ENCODE data around the gene SPATS2. TPM values are rescaled to one million over a fixed set of nuclear protein-coding genes. Genes with fewer than 3 reads are reported as not detected.

SPATS2 gene
- total RNA-seq, 1 donor from 2014 or later, result 46.3 TPM

DNA sequence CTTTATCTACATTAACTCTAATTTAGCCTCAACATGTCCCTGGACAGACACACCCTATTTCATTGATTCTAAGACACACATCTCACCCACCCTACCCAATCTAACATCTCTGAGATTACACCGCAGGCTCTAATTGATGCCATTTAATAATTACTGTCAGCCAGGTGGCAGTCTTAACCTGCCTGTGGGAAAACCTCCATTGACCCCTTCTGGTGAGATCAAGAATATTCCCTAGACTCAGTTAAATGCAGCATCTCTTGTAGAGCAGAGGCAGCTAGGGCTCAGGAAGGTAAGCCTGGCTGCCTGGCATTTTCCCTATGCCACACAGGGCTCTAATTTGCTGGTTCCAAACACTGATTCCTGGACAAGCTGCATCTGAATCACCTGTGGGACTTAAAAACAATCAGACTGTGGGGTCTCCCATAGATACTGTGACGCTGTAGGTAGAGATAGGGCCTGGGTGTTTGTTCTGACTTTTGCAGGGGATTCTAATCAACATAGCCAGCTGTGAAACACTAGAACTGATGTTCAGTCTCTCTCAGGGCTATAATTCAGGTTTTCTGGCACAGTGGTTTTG lies 186.3 kb downstream of the SPATS2 start:
- H3K36me3 Mint-ChIP-seq (ENCODE audit: low read depth, unreplicated experiment), result peaks cover 5% of the 10 kb centered on the region
- Histone ChIP-seq H4K20me1 (ENCODE audit: insufficient read depth, low read length) (no peaks in the 10 kb centered on the region), H3K79me2 (ENCODE audit: insufficient read depth, low read length) (no peaks in the 10 kb centered on the region), H3K4me1 (ENCODE audit: insufficient read depth, low read length) (peaks cover 9% of the 10 kb centered on the region), H3K27ac (ENCODE audit: low read depth, low read length) (no peak overlapping the region), H3K4me3 (ENCODE audit: insufficient read depth, low read depth, low read length) (no peak overlapping the region), H3K9me3 (ENCODE audit: insufficient read depth, low read depth, low read length) (no peaks in the 10 kb centered on the region), H3K27me3 (ENCODE audit: insufficient read depth, low read length) (peaks cover 12% of the 10 kb centered on the region), H3K4me2 (ENCODE audit: low read length) (no peak overlapping the region), H2AFZ (ENCODE audit: low read depth, low read length) (no peak overlapping the region), H3K9ac (ENCODE audit: low read length) (no peak overlapping the region), H3K36me3 (ENCODE audit: insufficient read depth, low read length) (no peaks in the 10 kb centered on the region)
- TF ChIP-seq, protein P1, sequence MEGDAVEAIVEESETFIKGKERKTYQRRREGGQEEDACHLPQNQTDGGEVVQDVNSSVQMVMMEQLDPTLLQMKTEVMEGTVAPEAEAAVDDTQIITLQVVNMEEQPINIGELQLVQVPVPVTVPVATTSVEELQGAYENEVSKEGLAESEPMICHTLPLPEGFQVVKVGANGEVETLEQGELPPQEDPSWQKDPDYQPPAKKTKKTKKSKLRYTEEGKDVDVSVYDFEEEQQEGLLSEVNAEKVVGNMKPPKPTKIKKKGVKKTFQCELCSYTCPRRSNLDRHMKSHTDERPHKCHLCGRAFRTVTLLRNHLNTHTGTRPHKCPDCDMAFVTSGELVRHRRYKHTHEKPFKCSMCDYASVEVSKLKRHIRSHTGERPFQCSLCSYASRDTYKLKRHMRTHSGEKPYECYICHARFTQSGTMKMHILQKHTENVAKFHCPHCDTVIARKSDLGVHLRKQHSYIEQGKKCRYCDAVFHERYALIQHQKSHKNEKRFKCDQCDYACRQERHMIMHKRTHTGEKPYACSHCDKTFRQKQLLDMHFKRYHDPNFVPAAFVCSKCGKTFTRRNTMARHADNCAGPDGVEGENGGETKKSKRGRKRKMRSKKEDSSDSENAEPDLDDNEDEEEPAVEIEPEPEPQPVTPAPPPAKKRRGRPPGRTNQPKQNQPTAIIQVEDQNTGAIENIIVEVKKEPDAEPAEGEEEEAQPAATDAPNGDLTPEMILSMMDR (IDR thresholded peaks at IDR 0.05; ENCODE audit: insufficient read depth, low read depth, low read length), result peak; percentile 28
- TF ChIP-seq EZH2 (IDR thresholded peaks at IDR 0.05; ENCODE audit: insufficient read depth, low read length), result no peak
- H3K4me1 Mint-ChIP-seq (ENCODE audit: low read depth, unreplicated experiment), result no peaks in the 10 kb centered on the region
- no peaks in the 10 kb centered on the region for H3K9me3 Mint-ChIP-seq (ENCODE audit: unreplicated experiment)
- no peak overlapping the region for H3K27ac Mint-ChIP-seq (ENCODE audit: unreplicated experiment)
- H3K27me3 Mint-ChIP-seq (ENCODE audit: low read depth, unreplicated experiment), result peaks cover 34% of the 10 kb centered on the region
- no peak overlapping the region for H3K4me3 Mint-ChIP-seq (ENCODE audit: unreplicated experiment)
- FAIRE-seq, result no peak
- no peak for DNase-seq (ENCODE audit: low read depth)

DNA sequence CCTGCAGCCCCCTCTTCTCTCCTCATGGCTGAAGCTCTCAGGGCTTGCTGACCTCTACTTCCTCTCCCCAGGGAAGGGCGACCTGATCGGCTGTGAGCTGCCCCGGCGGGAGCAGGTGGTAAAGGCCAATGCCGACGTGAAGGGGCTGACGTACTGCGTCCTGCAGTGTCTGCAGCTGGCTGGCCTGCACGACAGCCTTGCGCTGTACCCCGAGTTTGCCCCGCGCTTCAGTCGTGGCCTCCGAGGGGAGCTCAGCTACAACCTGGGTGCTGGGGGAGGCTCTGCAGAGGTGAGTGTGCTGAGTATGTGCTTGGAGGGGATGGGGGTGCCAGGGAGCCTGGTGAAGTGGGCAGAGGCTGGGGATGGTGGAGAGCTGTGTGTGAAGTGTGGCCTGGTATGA lies 187.0 kb downstream of the SPATS2 start:
- no peak overlapping the region for H3K27ac Mint-ChIP-seq (ENCODE audit: unreplicated experiment)

More for the DNA sequence above, 187.0 kb downstream of the SPATS2 start:
- Mint-ChIP-seq H3K9me3 (ENCODE audit: unreplicated experiment) (no peaks in the 10 kb centered on the region), H3K4me1 (ENCODE audit: low read depth, unreplicated experiment) (no peaks in the 10 kb centered on the region), H3K36me3 (ENCODE audit: low read depth, unreplicated experiment) (peaks cover 5% of the 10 kb centered on the region), H3K4me3 (ENCODE audit: unreplicated experiment) (no peak overlapping the region), H3K27me3 (ENCODE audit: low read depth, unreplicated experiment) (peaks cover 31% of the 10 kb centered on the region)
- Histone ChIP-seq H3K9me3 (ENCODE audit: insufficient read depth, low read depth, low read length) (no peaks in the 10 kb centered on the region), H3K9ac (ENCODE audit: low read length) (no peak overlapping the region), H3K79me2 (ENCODE audit: insufficient read depth, low read length) (no peaks in the 10 kb centered on the region), H3K27ac (ENCODE audit: low read depth, low read length) (no peak overlapping the region), H4K20me1 (ENCODE audit: insufficient read depth, low read length) (no peaks in the 10 kb centered on the region), H2AFZ (ENCODE audit: low read depth, low read length) (no peak overlapping the region), H3K4me2 (ENCODE audit: low read length) (no peak overlapping the region), H3K36me3 (ENCODE audit: insufficient read depth, low read length) (peaks cover 2% of the 10 kb centered on the region), H3K4me3 (ENCODE audit: insufficient read depth, low read depth, low read length) (no peak overlapping the region), H3K4me1 (ENCODE audit: insufficient read depth, low read length) (peaks cover 3% of the 10 kb centered on the region), H3K27me3 (ENCODE audit: insufficient read depth, low read length) (peaks cover 10% of the 10 kb centered on the region)
- DNase-seq (ENCODE audit: low read depth) (no peak), FAIRE-seq (no peak)
- no peak for TF ChIP-seq EZH2 (IDR thresholded peaks at IDR 0.05; ENCODE audit: insufficient read depth, low read length)
- TF ChIP-seq, protein P1 (IDR thresholded peaks at IDR 0.05; ENCODE audit: insufficient read depth, low read depth, low read length), result no peak
